H1 (cell line): ENCODE measurements around the gene VN1R2. TPM values are rescaled to one million over a fixed set of nuclear protein-coding genes. Genes with fewer than 3 reads are reported as not detected.

Source experiments
- CTCF ChIA-PET: fragments of 300-600 bp; sonication (Branson Sonifier 250); formaldehyde crosslinking; loops from one replicate; lab custom pipeline; 2021; ENCODE audit not compliant: partially characterized antibody; lab: Charles Lee
- POLR2A ChIA-PET: fragments of 300-600 bp; sonication (Branson Sonifier 250); formaldehyde crosslinking; loops from one replicate; lab custom pipeline; 2021; ENCODE audit warnings: inconsistent platforms; ENCODE audit not compliant: partially characterized antibody; lab: Charles Lee
- DNase-seq, 2 experiments: peaks; one replicate each; pipeline versions ENCODE4 v3.0.0 to v3.0.0-alpha.2; 2010 to 2022; ENCODE audit warnings: low spot score in 2 of 2, low read depth in 1 of 2, mixed read lengths in 1 of 2
- FAIRE-seq: peaks from 2 replicates; lab custom pipeline; 2011; peaks lifted over from hg19 to GRCh38; lab: Jason Lieb, UNC
- H2AFZ ChIP-seq: 2 replicates; pipeline ENCODE4 v1.8.1; 2012; ENCODE audit warnings: low read length, inconsistent platforms
- H2AK5ac ChIP-seq: 2 replicates; pipeline ENCODE4 v1.6.1; 2013; ENCODE audit warnings: low read depth, low read length
- H2BK120ac ChIP-seq: replicated peaks from 2 replicates; pipeline ENCODE3; 2013; ENCODE audit warnings: low read depth, low read length, inconsistent platforms
- H2BK12ac ChIP-seq: 2 replicates; pipeline ENCODE4 v1.6.1; 2013; ENCODE audit warnings: low read depth, low read length
- H2BK15ac ChIP-seq: 2 replicates; pipeline ENCODE4 v1.6.1; 2013; ENCODE audit warnings: low read length
- H2BK20ac ChIP-seq: 2 replicates; pipeline ENCODE4 v1.6.1; 2013; ENCODE audit warnings: low read length
- H2BK5ac ChIP-seq: 2 replicates; pipeline ENCODE4 v1.6.1; 2013; ENCODE audit warnings: low read depth, low read length
- H3K14ac ChIP-seq: 2 replicates; pipeline ENCODE4 v1.6.1; 2013; ENCODE audit warnings: inconsistent platforms; ENCODE audit not compliant: insufficient read length
- H3K18ac ChIP-seq: 2 replicates; pipeline ENCODE4 v1.6.1; 2013; ENCODE audit warnings: low read length; ENCODE audit errors: extremely low read depth
- H3K23ac ChIP-seq: 2 replicates; pipeline ENCODE4 v1.6.1; 2013; ENCODE audit warnings: inconsistent platforms; ENCODE audit not compliant: insufficient read length
- H3K23me2 ChIP-seq: 2 replicates; pipeline ENCODE4 v1.6.1; 2013; ENCODE audit warnings: low read depth, low read length
- H3K27ac ChIP-seq: 2 replicates; pipeline ENCODE4 v1.6.1; 2011; ENCODE audit warnings: low read depth, low read length, inconsistent platforms
- H3K27me3 ChIP-seq, 4 experiments: replicated peaks in 1 of 4; 1 replicate in 1 of 4; 2 replicates in 3 of 4; pipeline versions ENCODE4 v1.6.1 to v1.8.1; 2011 to 2013; ENCODE audit warnings: low read length in 3 of 4, mild to moderate bottlenecking in 3 of 4, inconsistent platforms in 2 of 4, mixed read lengths in 2 of 4, moderate library complexity in 1 of 4; ENCODE audit not compliant: control insufficient read depth in 3 of 4, insufficient read depth in 3 of 4; ENCODE audit errors: extremely low read depth in 1 of 4
- H3K36me3 ChIP-seq, 4 experiments: 2 replicates each; pipeline versions ENCODE4 v1.6.1 to v1.8.1; 2011 to 2013; ENCODE audit warnings: mild to moderate bottlenecking in 4 of 4, low read length in 3 of 4, moderate library complexity in 2 of 4, control low read depth in 1 of 4, inconsistent platforms in 1 of 4; ENCODE audit not compliant: insufficient read depth in 4 of 4, control insufficient read depth in 2 of 4
- H3K4ac ChIP-seq: replicated peaks from 2 replicates; pipeline ENCODE3; 2013; ENCODE audit warnings: low read length, low read depth, mixed read lengths, inconsistent platforms; ENCODE audit not compliant: insufficient read length
- H3K4me1 ChIP-seq, 4 experiments: replicated peaks in 1 of 4; 1 replicate in 1 of 4; 2 replicates in 3 of 4; pipeline versions ENCODE4 v1.6.1 to v1.8.1; 2011 to 2013; ENCODE audit warnings: low read length in 3 of 4, inconsistent platforms in 2 of 4, mixed read lengths in 1 of 4; ENCODE audit not compliant: insufficient read depth in 4 of 4, control insufficient read depth in 3 of 4
- H3K4me2 ChIP-seq, 2 experiments: 2 replicates each; pipeline versions ENCODE4 v1.6.1 to v1.8.1; 2011 to 2013; ENCODE audit warnings: low read depth in 2 of 2, low read length in 2 of 2, control low read depth in 1 of 2, inconsistent platforms in 1 of 2, mild to moderate bottlenecking in 1 of 2; ENCODE audit not compliant: insufficient read depth in 1 of 2
- H3K4me3 ChIP-seq, 4 experiments: fragments of 200-600, 300-600 bp in 1 of 4; sonication (generic), shearing (Covaris generic), sonication (Bioruptor Twin) in 1 of 4; 2 replicates each; pipeline versions ENCODE4 v1.5.1 to v1.8.1; 2011 to 2016; ENCODE audit warnings: low read length in 4 of 4, low read depth in 3 of 4, control low read depth in 2 of 4, inconsistent platforms in 2 of 4, mild to moderate bottlenecking in 2 of 4, mixed read lengths in 1 of 4, moderate library complexity in 1 of 4; ENCODE audit not compliant: insufficient read depth in 2 of 4; ENCODE audit errors: extremely low read depth in 1 of 4
- H3K56ac ChIP-seq: replicated peaks from 2 replicates; pipeline ENCODE3; 2013; ENCODE audit warnings: low read depth, mild to moderate bottlenecking, mixed read lengths, low read length, inconsistent platforms; ENCODE audit not compliant: insufficient read length
- H3K79me1 ChIP-seq: 2 replicates; pipeline ENCODE4 v1.6.1; 2013; ENCODE audit warnings: low read depth, low read length, control low read depth
- H3K79me2 ChIP-seq, 2 experiments: 2 replicates each; pipeline versions ENCODE4 v1.6.1 to v1.8.1; 2012 to 2013; ENCODE audit warnings: low read length in 2 of 2, mild to moderate bottlenecking in 2 of 2, inconsistent platforms in 1 of 2; ENCODE audit not compliant: insufficient read depth in 2 of 2, control insufficient read depth in 1 of 2
- H3K9ac ChIP-seq, 4 experiments: replicated peaks in 1 of 4; 1 replicate in 1 of 4; 2 replicates in 3 of 4; pipeline versions ENCODE4 v1.6.1 to v1.8.1; 2011 to 2013; ENCODE audit warnings: low read depth in 3 of 4, low read length in 3 of 4, control low read depth in 2 of 4, mild to moderate bottlenecking in 2 of 4, moderate library complexity in 2 of 4, inconsistent platforms in 1 of 4; ENCODE audit errors: extremely low read depth in 1 of 4
- H3K9me3 ChIP-seq, 2 experiments: 2 replicates each; pipeline versions ENCODE4 v1.6.1 to v1.8.1; 2012 to 2013; ENCODE audit warnings: mild to moderate bottlenecking in 2 of 2, moderate library complexity in 2 of 2, control low read depth in 1 of 2, inconsistent platforms in 1 of 2, low read depth in 1 of 2, low read length in 1 of 2, mixed read lengths in 1 of 2; ENCODE audit not compliant: insufficient read depth in 2 of 2
- H4K20me1 ChIP-seq, 2 experiments: replicated peaks in 1 of 2; 2 replicates each; pipeline versions ENCODE3 to v1.8.1; 2011 to 2013; ENCODE audit warnings: inconsistent platforms in 2 of 2, low read length in 2 of 2, mild to moderate bottlenecking in 1 of 2; ENCODE audit not compliant: insufficient read depth in 2 of 2, control insufficient read depth in 1 of 2
- H4K5ac ChIP-seq: 2 replicates; pipeline ENCODE4 v1.6.1; 2013; ENCODE audit warnings: low read length, low read depth, mixed read lengths, inconsistent platforms; ENCODE audit not compliant: insufficient read length
- H4K8ac ChIP-seq: 2 replicates; pipeline ENCODE4 v1.8.0; 2013; ENCODE audit warnings: mild to moderate bottlenecking, moderate library complexity, low read length, inconsistent platforms; ENCODE audit not compliant: insufficient read depth; ENCODE audit errors: extremely low read depth
- H4K91ac ChIP-seq: replicated peaks from 2 replicates; pipeline ENCODE3; 2013; ENCODE audit warnings: low read length, mixed read lengths, inconsistent platforms; ENCODE audit not compliant: insufficient read length
- YY1 ChIP-seq: IDR thresholded peaks from 2 replicates; pipeline ENCODE4 v1.6.1; 2011; ENCODE audit warnings: low read depth, mild to moderate bottlenecking, low read length
- ZNF274 ChIP-seq: IDR thresholded peaks from 2 replicates; pipeline ENCODE4 v1.7.0; 2012; ENCODE audit warnings: low read length, borderline replicate concordance; ENCODE audit errors: extremely low read depth
- WGBS, 2 experiments: shearing (Covaris generic) in 1 of 2; methylation state at CpG; one replicate each; pipeline versions ENCODE4 v1.1.6 to v1.1.7; 2013 to 2015; ENCODE audit warnings: low lambda C conversion rate in 2 of 2, mixed read lengths in 2 of 2, inconsistent platforms in 1 of 2, low coverage in 1 of 2, missing lambda C conversion rate in 1 of 2; ENCODE audit not compliant: insufficient replicate concordance in 2 of 2, insufficient coverage in 1 of 2, insufficient read length in 1 of 2; ENCODE audit errors: extremely low coverage in 1 of 2, missing lambda C conversion rate in 1 of 2; 5-methylcytosine and 5-hydroxymethylcytosine counted together
- polyA plus RNA-seq, 7 experiments: library from polyadenylated mRNA; depleted of rRNA in 3 of 7; stranded (reverse) in 5 of 7; unstranded in 2 of 7; fragments of >200 nt in 5 of 7; fragments of 200-250 nt in 2 of 7; gene quantifications; 1 replicate in 5 of 7; 2 replicates in 1 of 7; 4 replicates in 1 of 7; pipeline versions ENCODE4 v1.2.1 to v1.2.3, GENCODE V29; 2011 to 2013; ENCODE audit warnings: missing spikeins in 2 of 7, mixed read lengths in 2 of 7
- total RNA-seq: library from RNA; stranded (reverse); fragmentation: NEBNext Ultra II Directional; extraction: Animal tissue kit (Norgen Biotek cat#: 25700); gene quantifications from 2 replicates; pipeline ENCODE4 v1.2.1, GENCODE V29; 2021
- TF ChIP-seq, protein P1 (sequence below), 3 experiments: IDR thresholded peaks; 1 replicate in 2 of 3; 2 replicates in 1 of 3; pipeline versions ENCODE4 v1.5.1 to v1.6.1; 2011; ENCODE audit warnings: low read length in 3 of 3, mild to moderate bottlenecking in 3 of 3, inconsistent platforms in 2 of 3, low read depth in 1 of 3, moderate library complexity in 1 of 3; ENCODE audit not compliant: insufficient read depth in 1 of 3; ENCODE audit errors: control extremely low read depth in 1 of 3

VN1R2 gene
- total and polyA plus RNA-seq, 2 of the 8 experiments (the other 6 are each of a cell fraction or from before 2014, with no cell fraction given) = not detected

DNA sequence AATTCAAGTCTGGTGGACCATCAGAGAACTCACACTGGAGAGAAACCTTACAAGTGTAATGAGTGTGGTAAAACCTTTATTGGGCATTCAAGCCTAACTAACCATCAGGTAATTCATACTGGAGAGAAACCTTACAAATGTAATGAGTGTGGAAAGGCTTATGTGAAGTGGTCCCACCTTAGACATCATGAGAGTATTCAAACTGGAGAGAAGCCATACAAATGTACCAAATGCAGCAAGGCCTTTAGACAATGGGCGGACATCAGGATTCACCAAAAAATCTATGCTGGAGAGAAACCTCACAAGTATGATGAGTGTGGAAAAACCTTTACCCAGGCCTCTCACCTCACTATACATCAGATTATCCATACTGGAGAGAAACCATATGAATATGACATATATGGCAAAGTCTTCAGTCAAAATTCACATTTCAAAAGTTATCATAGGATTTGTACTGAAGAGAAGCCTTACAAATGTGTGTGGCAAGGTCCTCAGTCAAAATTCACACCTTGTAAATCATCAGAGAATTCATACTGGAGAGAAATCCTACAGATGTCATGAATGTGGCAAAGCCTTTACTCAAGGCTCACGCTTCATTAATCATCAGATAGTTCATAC lies 45.3 kb upstream of the VN1R2 start:
- Histone ChIP-seq H3K23ac (no peak overlapping the region), H3K27ac (no peak overlapping the region), H2BK120ac (no peak overlapping the region), H3K4me1 (no peaks in the 10 kb centered on the region), H3K23me2 (no peaks in the 10 kb centered on the region), H3K18ac (no peak overlapping the region), H3K79me2 (no peaks in the 10 kb centered on the region), H4K8ac (no peak overlapping the region), H2AFZ (no peak overlapping the region), H3K14ac (no peak overlapping the region), H3K9ac (no peak overlapping the region), H2BK12ac (no peak overlapping the region), H3K4ac (no peak overlapping the region), H4K91ac (no peak overlapping the region), H4K5ac (no peak overlapping the region), H2BK5ac (no peak overlapping the region), H3K4me3 (no peak overlapping the region), H2AK5ac (no peak overlapping the region), H3K56ac (no peak overlapping the region), H3K9me3 (peaks cover 48 to 85% of the 10 kb centered on the region in 2 experiments)
- 84% methylated on average over 2 of the region's 2 CpGs; no CpG with 5 or more reads in 1 of the 2 experiments for WGBS, 2 experiments
- no peak for FAIRE-seq
- CTCF ChIA-PET = no interaction called here
- DNase-seq = no peak
- TF ChIP-seq, protein P1, sequence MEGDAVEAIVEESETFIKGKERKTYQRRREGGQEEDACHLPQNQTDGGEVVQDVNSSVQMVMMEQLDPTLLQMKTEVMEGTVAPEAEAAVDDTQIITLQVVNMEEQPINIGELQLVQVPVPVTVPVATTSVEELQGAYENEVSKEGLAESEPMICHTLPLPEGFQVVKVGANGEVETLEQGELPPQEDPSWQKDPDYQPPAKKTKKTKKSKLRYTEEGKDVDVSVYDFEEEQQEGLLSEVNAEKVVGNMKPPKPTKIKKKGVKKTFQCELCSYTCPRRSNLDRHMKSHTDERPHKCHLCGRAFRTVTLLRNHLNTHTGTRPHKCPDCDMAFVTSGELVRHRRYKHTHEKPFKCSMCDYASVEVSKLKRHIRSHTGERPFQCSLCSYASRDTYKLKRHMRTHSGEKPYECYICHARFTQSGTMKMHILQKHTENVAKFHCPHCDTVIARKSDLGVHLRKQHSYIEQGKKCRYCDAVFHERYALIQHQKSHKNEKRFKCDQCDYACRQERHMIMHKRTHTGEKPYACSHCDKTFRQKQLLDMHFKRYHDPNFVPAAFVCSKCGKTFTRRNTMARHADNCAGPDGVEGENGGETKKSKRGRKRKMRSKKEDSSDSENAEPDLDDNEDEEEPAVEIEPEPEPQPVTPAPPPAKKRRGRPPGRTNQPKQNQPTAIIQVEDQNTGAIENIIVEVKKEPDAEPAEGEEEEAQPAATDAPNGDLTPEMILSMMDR (IDR thresholded peaks at IDR 0.05; ENCODE audit: control extremely low read depth in 1 of 3, insufficient read depth in 1 of 3, low read depth in 1 of 3, low read length in 3 of 3) = no peak
- no peak for TF ChIP-seq YY1
- peak; percentile 88; the same call in 1 of the 2 replicates for TF ChIP-seq ZNF274
- TF ChIP-seq, all 59 proteins: peak for 1
- no peak overlapping the region for H2BK20ac ChIP-seq
- H3K4me2 ChIP-seq = no peak overlapping the region
- H3K79me1 ChIP-seq = no peaks in the 10 kb centered on the region
- H2BK15ac ChIP-seq = no peak overlapping the region
- POLR2A ChIA-PET = no interaction called here
- no peaks in the 10 kb centered on the region for H4K20me1 ChIP-seq
- H3K27me3 ChIP-seq = no peaks in the 10 kb centered on the region
- peaks cover 0 to 29% (median 2%) of the 10 kb centered on the region in 4 experiments; a peak in 3 of 8 replicates for H3K36me3 ChIP-seq
